Measurements from ENCODE around the gene MCC. TPM values are rescaled to one million over a fixed set of nuclear protein-coding genes. Genes with fewer than 3 reads are reported as not detected.

Gene MCC
- total RNA-seq, 1 experiment from 2014 or later, result 0.41 TPM

- TF ChIP-seq SIN3A (IDR thresholded peaks at IDR 0.05; ENCODE audit: borderline replicate concordance, insufficient read depth, low read depth, low read length), result no peak
- TF ChIP-seq TCF7L2 (IDR thresholded peaks at IDR 0.05; ENCODE audit: low read depth, low read length), result no peak
- TF ChIP-seq POLR2AphosphoS5 (IDR thresholded peaks at IDR 0.05; ENCODE audit: low read depth, low read length), result no peak
- TF ChIP-seq REST (IDR thresholded peaks at IDR 0.05; ENCODE audit: insufficient read depth in 1 of 2, low read depth in 2 of 2, low read length in 1 of 2), result no peak
- no peak for TF ChIP-seq CTCF (IDR thresholded peaks at IDR 0.05)
- Histone ChIP-seq H3K4me1 (ENCODE audit: control insufficient read depth, insufficient read depth, low read length) (no peaks in the 10 kb centered on the region), H3K4me3 (ENCODE audit: low read depth in 2 of 2, low read length in 2 of 2) (no peak overlapping the region), H3K9me3 (ENCODE audit: control insufficient read depth, insufficient read depth, low read depth, low read length) (no peaks in the 10 kb centered on the region), H3K27me3 (ENCODE audit: control insufficient read depth, insufficient read depth, low read length) (no peaks in the 10 kb centered on the region), H3K36me3 (ENCODE audit: control insufficient read depth, insufficient read depth, low read length) (no peaks in the 10 kb centered on the region), H3K27ac (ENCODE audit: low read length) (no peak overlapping the region)
- CTCF ChIA-PET, result no interaction called here
- POLR2A ChIA-PET, result no interaction called here
- in situ Hi-C loops (cut with HindIII; ENCODE audit: low pct_unique_long_range_greater_than_20kb, low sequenced_read_pairs), result no loop called here
- ATAC-seq (no peak), DNase-seq (ENCODE audit: low read depth, low spot score) (no peak)
- intact Hi-C loops (cut with micrococcal nuclease; ENCODE audit: unreplicated experiment), result no loop called here
- no TSS peak for BruUV-seq (replicated peaks)
These were observed 217.2 kb downstream of the MCC start for GRCh38 chr5:113271015-113271414.

GRCh38 chr5:113270086-113270485, 218.2 kb downstream of the MCC start:
- no peaks in the 10 kb centered on the region for H3K9me3 ChIP-seq (ENCODE audit: control insufficient read depth, insufficient read depth, low read depth, low read length)
- no peaks in the 10 kb centered on the region for H3K27me3 ChIP-seq (ENCODE audit: control insufficient read depth, insufficient read depth, low read length)
- ChIA-PET CTCF (no interaction called here), POLR2A (no interaction called here)
- DNase-seq (ENCODE audit: low read depth, low spot score), result no peak
- no peak overlapping the region for H3K4me3 ChIP-seq (ENCODE audit: low read depth in 2 of 2, low read length in 2 of 2)
- ATAC-seq, result no peak
- intact Hi-C loops (cut with micrococcal nuclease; ENCODE audit: unreplicated experiment) (no loop called here), in situ Hi-C loops (cut with HindIII; ENCODE audit: low pct_unique_long_range_greater_than_20kb, low sequenced_read_pairs) (no loop called here)
- BruUV-seq (replicated peaks), result no TSS peak
- TF ChIP-seq CTCF (IDR thresholded peaks at IDR 0.05) (no peak), REST (IDR thresholded peaks at IDR 0.05; ENCODE audit: insufficient read depth in 1 of 2, low read depth in 2 of 2, low read length in 1 of 2) (no peak)
- no peak overlapping the region for H3K27ac ChIP-seq (ENCODE audit: low read length)
- H3K4me1 ChIP-seq (ENCODE audit: control insufficient read depth, insufficient read depth, low read length), result no peaks in the 10 kb centered on the region
- H3K36me3 ChIP-seq (ENCODE audit: control insufficient read depth, insufficient read depth, low read length), result no peaks in the 10 kb centered on the region

All from Panc1 (cell line).